ENCODE data around the gene PDCL3.

DNA sequence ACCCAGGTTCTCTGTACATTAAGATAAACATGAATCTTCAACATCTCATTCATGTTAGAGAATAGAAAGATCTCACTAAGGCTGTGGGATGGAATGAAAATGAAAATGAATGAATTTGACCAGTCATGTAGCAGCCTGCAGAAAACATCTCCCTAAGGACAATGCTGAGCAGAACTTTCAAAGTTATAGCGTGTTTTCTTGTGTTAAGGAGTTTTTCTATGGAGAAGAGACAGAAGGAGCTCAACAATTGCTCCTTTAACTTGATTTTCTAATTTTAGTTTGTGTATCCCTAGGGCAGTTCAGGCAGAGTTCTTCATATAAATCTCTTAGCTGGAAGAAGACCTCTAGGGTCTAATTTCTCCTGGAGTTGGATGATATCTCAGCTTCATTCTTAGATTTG, 45.2 kb upstream of the PDCL3 start:
- TF ChIP-seq POLR2A (IDR thresholded peaks at IDR 0.05; ENCODE audit: low read length): no peak
- TF ChIP-seq GATA1 (IDR thresholded peaks at IDR 0.05; ENCODE audit: low read depth, low read length): no peak

Data from erythroblast (primary cell).